Activated CD8-positive, alpha-beta T cell treated with anti-CD3 and anti-CD28 coated beads for 36 hours (primary cell): ENCODE data around the gene EPN1. TPM values are rescaled to one million over a fixed set of nuclear protein-coding genes. Genes with fewer than 3 reads are reported as not detected.

Source experiments
- total RNA-seq, 2 experiments: library from RNA; stranded (reverse); gene quantifications; one replicate each; pipeline ENCODE4 v1.2.3, GENCODE V29; 2021

The EPN1 gene
- total RNA-seq, 2 experiments from 2014 or later, result 36.2 to 37.7 TPM

Other genes with a start within 250 kb of the EPN1 start
- gene SHISA7, start 231.9 kb upstream of the EPN1 start, total RNA-seq, result not detected
- 10 to 100 TPM; 29.0 to 29.3 TPM for gene ISOC2, start 213.6 kb upstream of the EPN1 start, total RNA-seq
- gene C19orf85, start 210.5 kb upstream of the EPN1 start, total RNA-seq, result not detected
- gene ZNF628, start 198.6 kb upstream of the EPN1 start, total RNA-seq, result 1 to 10 TPM; 8.4 to 8.6 TPM
- 10 to 100 TPM; 18.9 to 19.9 TPM for gene NAT14, start 190.0 kb upstream of the EPN1 start, total RNA-seq
- under 1 TPM; 0.67 to 0.70 TPM for gene SSC5D, start 186.8 kb upstream of the EPN1 start, total RNA-seq
- gene SBK2, start 138.1 kb upstream of the EPN1 start, total RNA-seq, result not detected
- gene SBK3, start 129.7 kb upstream of the EPN1 start, total RNA-seq, result not detected
- 1 to 10 TPM; 7.2 TPM for gene ZNF579, start 94.4 kb upstream of the EPN1 start, total RNA-seq
- 10 to 100 TPM; 11.4 to 13.2 TPM for gene FIZ1, start 75.7 kb upstream of the EPN1 start, total RNA-seq
- gene ZNF524, start 74.9 kb upstream of the EPN1 start, total RNA-seq, result 10 to 100 TPM; 11.0 to 12.3 TPM
- gene ZNF865, start 69.6 kb upstream of the EPN1 start, total RNA-seq, result 10 to 100 TPM; 10.6 to 11.7 TPM
- gene ZNF784, start 50.7 kb upstream of the EPN1 start, total RNA-seq, result 1 to 10 TPM; 3.6 to 3.7 TPM
- gene ZNF580, start 34.2 kb upstream of the EPN1 start, total RNA-seq, result 10 to 100 TPM; 24.8 to 26.2 TPM
- 10 to 100 TPM; 30.4 to 34.5 TPM for gene ZNF581, start 31.6 kb upstream of the EPN1 start, total RNA-seq
- 10 to 100 TPM in 1 of 2 experiments, 1 to 10 TPM in 1; 8.8 to 11.2 TPM for gene CCDC106, start 27.0 kb upstream of the EPN1 start, total RNA-seq
- 100 to 1,000 TPM; 304 to 306 TPM for gene U2AF2, start 20.2 kb upstream of the EPN1 start, total RNA-seq
- gene NLRP9, start 63.2 kb downstream of the EPN1 start, total RNA-seq, result not detected
- gene RFPL4A, start 83.9 kb downstream of the EPN1 start, total RNA-seq, result not detected
- not detected for gene RFPL4AL1, start 93.9 kb downstream of the EPN1 start, total RNA-seq
- under 1 TPM in 1 of 2 experiments, not detected in 1; 0.14 TPM for gene NLRP11, start 156.8 kb downstream of the EPN1 start, total RNA-seq
- gene NLRP4, start 161.3 kb downstream of the EPN1 start, total RNA-seq, result not detected